Activated CD8-positive, alpha-beta T cell treated with anti-CD3 and anti-CD28 coated beads for 36 hours (primary cell): ENCODE measurements around the gene NTSR1. TPM values are rescaled to one million over a fixed set of nuclear protein-coding genes. Genes with fewer than 3 reads are reported as not detected.

ENCODE experiments used
- ATAC-seq: fragments of 200-7000 bp; cut with Tn5 transposase; one replicate; pipeline ENCODE4 v1.10.0; 2021; ENCODE audit warnings: mild to moderate bottlenecking, moderate library complexity
- CTCF ChIA-PET: fragments of 350-600 bp; sonication (Branson Sonifier 250); formaldehyde crosslinking; loops from one replicate; lab custom pipeline; 2021; ENCODE audit warnings: antibody characterized with exemption; lab: Charles Lee
- POLR2A ChIA-PET: fragments of 350-600 bp; sonication (Branson Sonifier 250); formaldehyde crosslinking; loops from one replicate; lab custom pipeline; 2021; ENCODE audit warnings: antibody characterized with exemption; lab: Charles Lee
- DNase-seq: peaks from one replicate; pipeline ENCODE4 v3.0.0-alpha.2; 2020
- H3K27ac Mint-ChIP-seq: one replicate; pipeline ENCODE4 v1.8.0; 2021; ENCODE audit warnings: mild to moderate bottlenecking, mixed read lengths
- H3K27me3 Mint-ChIP-seq: one replicate; pipeline ENCODE4 v1.8.0; 2021; ENCODE audit warnings: mixed read lengths
- H3K36me3 Mint-ChIP-seq: one replicate; pipeline ENCODE4 v1.8.0; 2021; ENCODE audit warnings: low read depth, mixed read lengths
- H3K4me1 Mint-ChIP-seq: one replicate; pipeline ENCODE4 v1.8.0; 2021; ENCODE audit warnings: low read depth, mixed read lengths
- H3K4me3 Mint-ChIP-seq: one replicate; pipeline ENCODE4 v1.8.0; 2021; ENCODE audit warnings: mild to moderate bottlenecking, moderate library complexity, mixed read lengths
- H3K9me3 Mint-ChIP-seq: one replicate; pipeline ENCODE4 v1.8.0; 2021; ENCODE audit warnings: mixed read lengths
- intact Hi-C: fragments of 100-400 bp; cut with micrococcal nuclease; formaldehyde crosslinking; loops from one replicate; pipeline ENCODE4 v1.10.0; 2022
- total RNA-seq, 2 experiments: library from RNA; stranded (reverse); gene quantifications; one replicate each; pipeline ENCODE4 v1.2.3, GENCODE V29; 2021
- TF ChIP-seq, protein P1 (sequence below): fragments of 200-600 bp; IDR thresholded peaks from one replicate; pipeline ENCODE4 v1.8.0; 2022; ENCODE audit warnings: antibody characterized with exemption, mild to moderate bottlenecking

Gene NTSR1
- total RNA-seq, 2 experiments from 2014 or later, result not detected

DNA sequence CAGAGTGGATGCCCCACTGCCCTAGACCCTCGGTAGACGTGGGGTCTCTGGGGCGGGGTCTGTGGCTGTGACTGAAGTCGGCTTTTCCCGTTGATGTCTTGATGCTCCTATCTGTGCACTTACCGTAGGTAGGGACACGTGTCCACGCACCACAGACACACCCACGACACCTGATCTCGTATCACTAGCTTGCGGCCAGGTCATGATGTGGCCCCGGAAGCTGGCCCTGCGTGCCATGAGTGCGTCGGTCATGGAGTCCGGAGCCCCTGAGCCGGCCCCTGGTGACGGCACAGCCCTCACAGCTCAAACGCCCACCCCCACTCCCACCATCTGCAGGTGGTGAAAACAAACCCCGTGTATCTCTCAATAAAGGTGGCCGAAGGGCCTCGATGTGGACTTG lies 53.7 kb downstream of the NTSR1 start:
- Mint-ChIP-seq H3K9me3 (no peaks in the 10 kb centered on the region), H3K27ac (no peak overlapping the region), H3K36me3 (no peaks in the 10 kb centered on the region), H3K4me3 (no peak overlapping the region), H3K27me3 (peaks cover 2% of the 10 kb centered on the region), H3K4me1 (peaks cover 7% of the 10 kb centered on the region)
- POLR2A ChIA-PET, result no interaction called here
- ATAC-seq (no peak), DNase-seq (no peak)
- CTCF ChIA-PET, result no interaction called here
- intact Hi-C loops, result no loop called here
- TF ChIP-seq, protein P1, sequence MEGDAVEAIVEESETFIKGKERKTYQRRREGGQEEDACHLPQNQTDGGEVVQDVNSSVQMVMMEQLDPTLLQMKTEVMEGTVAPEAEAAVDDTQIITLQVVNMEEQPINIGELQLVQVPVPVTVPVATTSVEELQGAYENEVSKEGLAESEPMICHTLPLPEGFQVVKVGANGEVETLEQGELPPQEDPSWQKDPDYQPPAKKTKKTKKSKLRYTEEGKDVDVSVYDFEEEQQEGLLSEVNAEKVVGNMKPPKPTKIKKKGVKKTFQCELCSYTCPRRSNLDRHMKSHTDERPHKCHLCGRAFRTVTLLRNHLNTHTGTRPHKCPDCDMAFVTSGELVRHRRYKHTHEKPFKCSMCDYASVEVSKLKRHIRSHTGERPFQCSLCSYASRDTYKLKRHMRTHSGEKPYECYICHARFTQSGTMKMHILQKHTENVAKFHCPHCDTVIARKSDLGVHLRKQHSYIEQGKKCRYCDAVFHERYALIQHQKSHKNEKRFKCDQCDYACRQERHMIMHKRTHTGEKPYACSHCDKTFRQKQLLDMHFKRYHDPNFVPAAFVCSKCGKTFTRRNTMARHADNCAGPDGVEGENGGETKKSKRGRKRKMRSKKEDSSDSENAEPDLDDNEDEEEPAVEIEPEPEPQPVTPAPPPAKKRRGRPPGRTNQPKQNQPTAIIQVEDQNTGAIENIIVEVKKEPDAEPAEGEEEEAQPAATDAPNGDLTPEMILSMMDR, result no peak

DNA sequence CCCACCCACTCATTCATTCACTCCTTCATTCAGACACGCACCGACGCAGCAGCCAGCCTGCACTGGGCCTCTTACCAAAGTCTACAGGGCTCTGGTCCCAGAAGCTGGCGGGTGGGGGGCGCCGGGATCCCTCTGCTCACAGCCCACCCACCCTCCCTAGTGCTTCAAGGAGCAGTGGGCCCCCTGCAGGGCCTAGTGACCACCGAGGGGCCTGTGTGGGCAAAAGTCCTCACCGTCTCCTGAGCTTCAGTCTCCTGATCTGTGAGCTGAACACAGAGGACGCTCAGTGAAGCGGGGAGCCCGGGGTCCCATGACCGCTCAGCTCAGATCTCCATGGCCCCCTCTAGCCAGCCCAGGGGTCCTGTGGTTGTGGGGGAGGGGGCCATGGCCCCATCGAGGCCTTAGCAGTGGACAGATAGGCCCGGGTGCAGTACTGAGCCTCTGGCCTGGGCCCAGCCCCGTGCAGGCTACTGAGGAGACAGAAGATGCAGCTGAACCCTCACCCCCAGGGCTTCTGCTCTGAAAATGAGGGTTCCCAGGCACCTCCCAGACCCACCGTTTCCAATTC lies 54.2 kb downstream of the NTSR1 start:
- H3K27me3 Mint-ChIP-seq, result no peaks in the 10 kb centered on the region
- peaks cover 7% of the 10 kb centered on the region for H3K4me1 Mint-ChIP-seq
- no peaks in the 10 kb centered on the region for H3K9me3 Mint-ChIP-seq
- DNase-seq (no peak), ATAC-seq (no peak)
- intact Hi-C loops, result no loop called here
- H3K4me3 Mint-ChIP-seq, result no peak overlapping the region
- CTCF ChIA-PET, result no interaction called here
- H3K36me3 Mint-ChIP-seq, result no peaks in the 10 kb centered on the region
- TF ChIP-seq, protein P1, result no peak
- POLR2A ChIA-PET, result no interaction called here
- no peak overlapping the region for H3K27ac Mint-ChIP-seq

DNA sequence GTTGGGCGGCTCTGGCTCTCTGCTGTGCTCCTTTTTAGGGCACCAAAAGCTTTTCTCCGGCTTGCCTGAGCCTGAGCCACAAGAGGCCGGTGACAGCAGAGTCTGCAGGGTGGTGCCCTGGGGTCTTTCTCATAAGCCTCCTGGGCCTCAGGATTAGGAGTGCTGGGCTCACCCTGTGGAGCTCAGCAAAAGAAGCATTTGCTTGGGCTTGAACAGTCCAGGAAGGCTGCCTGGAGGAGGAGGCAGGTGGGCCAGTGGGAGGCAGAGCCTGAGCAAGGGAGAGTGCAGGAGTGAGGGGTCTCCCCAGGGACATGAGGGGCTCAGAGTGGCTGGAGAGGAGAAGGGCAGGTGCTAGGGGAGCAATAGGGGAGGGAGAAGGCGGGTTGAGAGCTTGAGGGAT lies 54.8 kb downstream of the NTSR1 start:
- Mint-ChIP-seq H3K4me1 (peaks cover 7% of the 10 kb centered on the region), H3K9me3 (no peaks in the 10 kb centered on the region), H3K27me3 (no peaks in the 10 kb centered on the region), H3K27ac (no peak overlapping the region), H3K4me3 (no peak overlapping the region), H3K36me3 (no peaks in the 10 kb centered on the region)
- ATAC-seq, result no peak
- ChIA-PET CTCF (no interaction called here), POLR2A (no interaction called here)
- TF ChIP-seq, protein P1, result no peak
- intact Hi-C loops, result no loop called here
- DNase-seq, result no peak

DNA sequence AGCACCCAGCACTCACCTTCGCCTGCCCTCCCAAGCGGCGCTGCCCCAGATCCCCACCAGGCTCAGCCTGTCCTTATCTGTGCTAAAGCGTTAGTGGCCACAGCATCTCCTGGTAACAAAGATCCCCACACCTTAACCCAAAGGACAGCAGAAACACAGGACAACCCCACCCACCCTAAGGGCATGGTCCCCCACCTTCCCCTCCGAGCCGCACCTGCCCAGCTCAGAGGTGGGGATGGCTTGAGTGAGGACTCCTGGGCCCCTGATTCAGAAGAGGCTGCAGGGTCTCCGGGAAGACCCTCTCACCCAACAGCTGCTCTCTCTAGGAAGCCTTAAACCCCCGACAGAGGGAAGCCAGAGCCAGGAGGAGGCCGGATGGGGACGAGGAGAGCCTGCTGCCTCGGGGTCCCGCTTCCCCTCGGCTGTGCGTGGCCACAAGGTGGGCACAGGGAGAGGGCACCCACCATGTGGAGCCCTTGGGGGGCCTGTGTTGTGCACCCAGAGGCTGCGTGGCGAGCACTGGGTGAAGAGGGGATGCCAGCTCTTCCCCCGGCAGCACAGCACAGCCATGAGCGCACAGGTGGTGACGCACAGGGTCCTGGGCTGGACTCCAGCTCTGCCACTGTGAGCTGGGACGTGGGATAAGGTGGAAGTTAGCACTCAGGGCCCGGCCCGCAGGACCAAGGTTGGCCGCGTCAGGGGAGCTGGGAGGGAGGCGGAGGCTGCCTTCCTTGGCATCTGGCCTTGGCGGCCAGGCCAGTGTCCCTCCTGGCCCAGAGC lies 55.7 kb downstream of the NTSR1 start:
- TF ChIP-seq, protein P1, result no peak
- DNase-seq, result no peak
- no peak overlapping the region for H3K27ac Mint-ChIP-seq
- no peaks in the 10 kb centered on the region for H3K27me3 Mint-ChIP-seq
- intact Hi-C loops, result no loop called here
- ATAC-seq, result no peak
- no peaks in the 10 kb centered on the region for H3K36me3 Mint-ChIP-seq
- no peak overlapping the region for H3K4me3 Mint-ChIP-seq
- ChIA-PET CTCF (interaction anchor here (1.2 kb wide), 1 partner anchor 28 kb away, joined by 4 read pairs; no protein-coding TSS in a partner anchor), POLR2A (no interaction called here)
- H3K4me1 Mint-ChIP-seq, result peaks cover 13% of the 10 kb centered on the region
- H3K9me3 Mint-ChIP-seq, result no peaks in the 10 kb centered on the region

DNA sequence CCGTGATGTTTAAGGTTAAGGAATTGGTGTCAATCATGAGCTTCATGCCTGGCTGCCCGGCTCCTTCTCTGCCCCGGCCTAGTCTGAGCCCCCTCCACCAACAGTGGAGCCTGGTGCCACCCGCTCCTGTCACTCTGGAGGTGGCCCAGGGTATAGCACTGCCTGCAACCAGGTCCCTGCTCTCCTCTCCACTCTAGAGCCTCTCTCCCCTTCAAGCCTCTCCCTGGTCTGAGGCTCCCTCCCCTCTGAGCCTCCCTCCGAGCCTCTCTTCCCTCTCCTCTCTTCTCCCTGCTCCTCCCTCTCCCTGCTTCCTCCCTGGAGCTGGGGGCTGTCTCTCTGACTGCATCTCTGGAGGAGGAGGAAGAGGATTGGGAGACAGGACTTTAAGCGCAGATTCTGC lies 56.4 kb downstream of the NTSR1 start:
- Mint-ChIP-seq H3K27ac (no peak overlapping the region), H3K27me3 (no peaks in the 10 kb centered on the region), H3K36me3 (no peaks in the 10 kb centered on the region), H3K9me3 (no peaks in the 10 kb centered on the region), H3K4me1 (peaks cover 13% of the 10 kb centered on the region), H3K4me3 (no peak overlapping the region)
- ChIA-PET POLR2A (no interaction called here), CTCF (interaction anchor here (1.2 kb wide), 1 partner anchor 27 kb away, joined by 4 read pairs; no protein-coding TSS in a partner anchor)
- ATAC-seq (no peak), DNase-seq (no peak)
- TF ChIP-seq, protein P1, result no peak
- intact Hi-C loops, result no loop called here
